ENCODE data around the gene RNF148.

The RNF148 gene

DNA sequence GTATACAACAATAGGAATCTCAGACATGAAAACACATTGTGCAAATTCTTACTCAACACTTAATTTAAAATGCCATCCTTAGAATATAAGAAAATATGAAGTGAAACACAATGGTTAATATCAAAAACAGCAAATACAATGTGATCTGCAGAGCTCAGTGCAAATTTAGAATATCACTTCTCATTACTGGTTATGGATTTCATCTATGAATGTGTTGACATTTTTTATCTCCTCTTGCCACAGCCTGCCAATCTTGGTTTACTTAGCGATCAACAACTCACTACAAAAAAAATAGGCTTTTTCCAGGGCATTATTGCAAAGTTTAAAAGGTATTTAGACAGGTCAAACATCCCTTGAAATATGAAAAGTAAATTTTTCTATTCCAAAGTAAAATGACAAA is 25.0 kb upstream of the RNF148 start:
- TF ChIP-seq, protein P1, sequence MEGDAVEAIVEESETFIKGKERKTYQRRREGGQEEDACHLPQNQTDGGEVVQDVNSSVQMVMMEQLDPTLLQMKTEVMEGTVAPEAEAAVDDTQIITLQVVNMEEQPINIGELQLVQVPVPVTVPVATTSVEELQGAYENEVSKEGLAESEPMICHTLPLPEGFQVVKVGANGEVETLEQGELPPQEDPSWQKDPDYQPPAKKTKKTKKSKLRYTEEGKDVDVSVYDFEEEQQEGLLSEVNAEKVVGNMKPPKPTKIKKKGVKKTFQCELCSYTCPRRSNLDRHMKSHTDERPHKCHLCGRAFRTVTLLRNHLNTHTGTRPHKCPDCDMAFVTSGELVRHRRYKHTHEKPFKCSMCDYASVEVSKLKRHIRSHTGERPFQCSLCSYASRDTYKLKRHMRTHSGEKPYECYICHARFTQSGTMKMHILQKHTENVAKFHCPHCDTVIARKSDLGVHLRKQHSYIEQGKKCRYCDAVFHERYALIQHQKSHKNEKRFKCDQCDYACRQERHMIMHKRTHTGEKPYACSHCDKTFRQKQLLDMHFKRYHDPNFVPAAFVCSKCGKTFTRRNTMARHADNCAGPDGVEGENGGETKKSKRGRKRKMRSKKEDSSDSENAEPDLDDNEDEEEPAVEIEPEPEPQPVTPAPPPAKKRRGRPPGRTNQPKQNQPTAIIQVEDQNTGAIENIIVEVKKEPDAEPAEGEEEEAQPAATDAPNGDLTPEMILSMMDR (IDR thresholded peaks at IDR 0.05), result no peak
- no peak for TF ChIP-seq ZFX (IDR thresholded peaks at IDR 0.05; ENCODE audit: borderline replicate concordance)
- H3K27ac ChIP-seq, result no peak overlapping the region

DNA sequence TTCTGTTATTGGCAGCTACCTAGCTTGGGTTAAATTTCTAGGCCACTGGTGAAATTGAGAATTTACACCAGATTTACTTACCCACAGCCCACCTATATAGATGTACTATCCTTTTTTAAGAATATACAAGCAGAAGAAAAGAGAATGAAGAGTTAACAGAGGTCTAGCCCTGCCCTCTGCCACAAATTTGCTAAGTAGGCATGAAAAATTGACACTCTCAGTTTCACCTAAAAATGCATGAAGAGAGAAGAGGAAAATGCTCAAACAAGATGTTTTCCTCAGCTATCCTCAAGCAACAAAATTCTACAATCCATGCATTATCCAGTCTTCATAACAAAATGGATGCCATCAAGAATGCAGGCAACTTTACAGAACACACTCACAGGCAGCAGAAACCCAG is 24.6 kb upstream of the RNF148 start:
- TF ChIP-seq, protein P1 (IDR thresholded peaks at IDR 0.05), result no peak
- no peak for TF ChIP-seq ZFX (IDR thresholded peaks at IDR 0.05; ENCODE audit: borderline replicate concordance)
- no peak overlapping the region for H3K27ac ChIP-seq

DNA sequence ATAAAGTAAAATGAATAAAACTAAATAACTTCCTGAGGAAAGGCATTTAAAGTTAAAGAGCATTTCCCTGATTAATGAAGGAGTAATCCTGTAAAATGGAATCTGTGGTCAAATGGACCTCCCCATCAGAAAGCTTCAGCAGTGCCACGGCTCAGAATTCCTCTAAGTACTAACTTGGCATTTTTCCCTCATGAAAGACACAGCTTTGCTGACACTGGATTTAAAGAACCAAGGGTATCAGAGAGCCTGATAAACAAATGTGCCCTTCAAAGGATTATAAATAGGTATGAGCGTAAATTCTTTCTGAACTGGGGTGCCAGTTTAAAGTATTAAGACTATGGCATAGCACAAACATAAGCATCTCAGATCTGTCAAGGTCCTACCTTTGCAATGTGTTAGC is 24.2 kb upstream of the RNF148 start:
- TF ChIP-seq ZFX (IDR thresholded peaks at IDR 0.05; ENCODE audit: borderline replicate concordance), result no peak
- TF ChIP-seq, protein P1 (IDR thresholded peaks at IDR 0.05), result no peak
- no peak overlapping the region for H3K27ac ChIP-seq

DNA sequence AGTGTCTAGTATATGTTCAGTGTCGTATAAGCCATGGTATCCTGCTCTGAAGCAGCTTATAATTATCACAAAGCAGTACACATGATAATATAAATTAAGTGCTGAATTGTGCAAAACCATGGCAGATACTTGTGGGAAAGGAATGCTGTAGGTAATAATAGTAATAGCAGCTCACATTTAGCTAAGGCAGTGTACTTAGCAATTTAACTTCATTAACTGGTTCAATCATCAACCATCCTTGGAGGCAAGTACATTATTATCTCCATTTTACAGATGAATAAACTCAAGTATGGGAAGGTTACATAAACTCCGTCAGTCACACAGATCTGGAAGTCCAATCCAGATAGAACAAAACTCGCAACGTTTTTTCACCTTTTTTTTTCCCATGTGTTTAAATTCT is 21.6 kb upstream of the RNF148 start:
- TF ChIP-seq, protein P1 (IDR thresholded peaks at IDR 0.05), result no peak
- TF ChIP-seq ZFX (IDR thresholded peaks at IDR 0.05; ENCODE audit: borderline replicate concordance), result no peak
- no peak overlapping the region for H3K27ac ChIP-seq

DNA sequence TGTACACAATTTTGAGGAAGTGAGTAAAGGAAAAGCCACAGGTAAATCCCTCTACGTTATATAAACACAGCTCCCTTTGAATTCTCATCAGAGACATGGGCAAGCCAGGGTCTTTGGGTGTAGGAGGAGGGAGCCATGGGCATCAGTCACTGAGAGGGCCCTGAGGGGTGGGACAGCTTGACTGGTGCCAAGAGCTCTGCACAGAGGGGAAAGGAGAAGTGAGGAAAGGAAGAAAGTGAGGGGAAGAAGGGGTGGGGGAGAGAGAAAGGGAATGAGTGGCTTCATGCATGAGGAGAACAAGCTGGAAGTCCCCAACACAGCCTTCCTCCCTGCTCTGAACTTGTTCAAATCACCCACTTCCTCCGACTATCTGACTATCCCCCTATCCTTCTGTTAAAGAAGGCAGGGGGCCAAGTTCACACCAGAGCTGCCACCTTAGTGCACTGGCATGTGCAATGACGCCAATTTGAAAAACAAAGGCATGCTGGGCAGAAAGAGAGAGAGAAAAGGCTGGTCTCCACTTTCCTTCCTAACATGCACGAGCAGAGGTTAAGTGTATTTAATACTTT is 16.4 kb upstream of the RNF148 start:
- no peak for TF ChIP-seq ZFX (IDR thresholded peaks at IDR 0.05; ENCODE audit: borderline replicate concordance)
- TF ChIP-seq, protein P1 (IDR thresholded peaks at IDR 0.05), result no peak
- H3K27ac ChIP-seq, result no peak overlapping the region

DNA sequence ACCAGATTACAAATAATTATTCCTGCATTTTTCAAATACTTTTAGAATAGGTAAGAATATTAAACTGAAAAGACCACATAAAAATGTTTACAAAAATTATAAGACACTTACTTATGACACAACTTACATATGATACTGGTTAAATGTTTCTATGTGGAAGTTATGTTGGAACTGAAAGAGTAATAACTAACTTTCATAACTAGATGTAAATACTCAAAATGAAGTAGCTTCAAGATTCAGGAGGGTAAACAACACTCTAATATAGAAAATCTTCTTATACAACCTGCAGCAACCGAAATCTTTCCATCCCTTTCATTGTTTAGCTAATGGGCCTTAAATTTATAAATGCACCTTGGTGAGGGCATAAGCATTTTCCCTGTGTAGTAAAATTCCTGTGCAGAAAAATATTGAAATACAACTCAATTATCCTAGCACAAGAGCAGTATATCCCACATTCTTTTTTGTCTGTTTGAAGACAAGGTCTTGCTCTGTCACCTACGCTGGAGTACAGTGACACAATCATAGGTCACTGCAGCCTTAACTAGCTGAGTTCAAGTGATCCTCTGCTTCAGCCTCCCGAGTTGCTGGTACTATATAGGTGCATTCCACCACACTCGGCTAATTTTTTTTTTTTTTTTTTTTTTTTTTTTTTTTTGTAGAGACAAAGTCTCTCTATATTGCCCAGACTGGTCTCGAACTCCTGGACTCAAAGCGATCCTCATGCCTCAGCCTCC is 14.8 kb upstream of the RNF148 start:
- no peak for TF ChIP-seq ZFX (IDR thresholded peaks at IDR 0.05; ENCODE audit: borderline replicate concordance)
- TF ChIP-seq, protein P1 (IDR thresholded peaks at IDR 0.05), result no peak
- no peak overlapping the region for H3K27ac ChIP-seq

DNA sequence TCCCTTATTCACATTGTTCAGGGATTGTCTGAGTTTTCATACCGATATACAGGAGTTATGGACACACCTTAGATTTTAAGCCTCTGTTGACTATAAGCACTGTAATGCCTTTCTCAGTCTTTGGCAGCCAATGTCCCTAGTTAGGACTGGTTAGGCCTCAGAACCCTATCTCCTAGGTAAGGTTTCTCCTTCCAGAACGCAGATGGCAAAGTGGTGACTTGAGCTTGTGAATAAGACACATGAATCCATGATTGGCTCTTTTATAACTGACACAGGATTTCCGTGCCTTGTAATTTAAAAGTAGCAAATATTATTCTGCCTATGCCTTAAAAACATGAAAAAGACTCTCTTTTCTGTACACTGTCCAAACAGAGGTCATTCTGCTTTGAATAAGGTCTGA is 12.5 kb upstream of the RNF148 start:
- H3K27ac ChIP-seq, result no peak overlapping the region
- no peak for TF ChIP-seq ZFX (IDR thresholded peaks at IDR 0.05; ENCODE audit: borderline replicate concordance)
- TF ChIP-seq, protein P1 (IDR thresholded peaks at IDR 0.05), result no peak
